Measurements from ENCODE around the gene AMBRA1.

DNA sequence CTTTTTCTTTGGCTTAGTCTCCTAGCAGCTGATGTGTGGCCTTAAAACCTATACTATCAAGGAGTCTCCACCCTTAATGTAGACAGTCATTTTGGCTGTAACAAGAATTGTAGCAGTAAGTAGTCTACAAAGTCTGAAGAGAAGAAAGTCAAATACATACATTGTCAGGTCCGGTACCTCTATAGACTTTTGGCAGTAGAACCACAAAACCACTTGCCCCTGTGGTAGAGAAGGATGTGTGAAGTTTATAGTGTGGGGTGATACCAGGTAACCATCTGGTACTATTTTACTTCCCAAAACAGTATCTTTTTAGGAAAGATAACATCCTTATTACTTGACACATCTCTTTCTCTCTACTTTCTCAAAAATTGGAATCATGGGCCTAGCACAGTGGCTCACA lies 38.7 kb upstream of the AMBRA1 start:
- TF ChIP-seq FOXM1 (IDR thresholded peaks at IDR 0.05; ENCODE audit: borderline replicate concordance), result no peak
- TF ChIP-seq SUZ12 (IDR thresholded peaks at IDR 0.05), result no peak
- TF ChIP-seq, protein P1, sequence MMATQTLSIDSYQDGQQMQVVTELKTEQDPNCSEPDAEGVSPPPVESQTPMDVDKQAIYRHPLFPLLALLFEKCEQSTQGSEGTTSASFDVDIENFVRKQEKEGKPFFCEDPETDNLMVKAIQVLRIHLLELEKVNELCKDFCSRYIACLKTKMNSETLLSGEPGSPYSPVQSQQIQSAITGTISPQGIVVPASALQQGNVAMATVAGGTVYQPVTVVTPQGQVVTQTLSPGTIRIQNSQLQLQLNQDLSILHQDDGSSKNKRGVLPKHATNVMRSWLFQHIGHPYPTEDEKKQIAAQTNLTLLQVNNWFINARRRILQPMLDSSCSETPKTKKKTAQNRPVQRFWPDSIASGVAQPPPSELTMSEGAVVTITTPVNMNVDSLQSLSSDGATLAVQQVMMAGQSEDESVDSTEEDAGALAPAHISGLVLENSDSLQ (IDR thresholded peaks at IDR 0.05), result no peak
- TF ChIP-seq FOXK2 (IDR thresholded peaks at IDR 0.05), result no peak
- no peak for TF ChIP-seq CTBP1 (IDR thresholded peaks at IDR 0.05; ENCODE audit: borderline replicate concordance)

Data from HEK293T (cell line).